Testis (tissue), 3 donors: ENCODE measurements around the gene ADAM12. TPM values are rescaled to one million over a fixed set of nuclear protein-coding genes. Genes with fewer than 3 reads are reported as not detected.
"Not testable (repeated sequence)": the region's sequence is repeated elsewhere in the genome, so short reads cannot be mapped to it uniquely, and the experiment has no call there.

ENCODE experiments used
- DNase-seq: peaks from one replicate; pipeline ENCODE4 v3.0.0-alpha.2; 2019
- H3K27ac ChIP-seq, 2 donors: fragments of 200-600 bp; sonication (generic); one replicate each; pipeline ENCODE4 v1.5.1; 2019
- H3K27me3 ChIP-seq: fragments of 200-600 bp; sonication (generic); one replicate; pipeline ENCODE4 v1.5.1; 2019
- H3K36me3 ChIP-seq: fragments of 200-600 bp; sonication (generic); one replicate; pipeline ENCODE4 v1.5.1; 2017; ENCODE audit warnings: low read depth; ENCODE audit errors: missing control alignments
- H3K4me1 ChIP-seq: fragments of 200-600 bp; sonication (generic); one replicate; pipeline ENCODE4 v1.5.1; 2019
- H3K4me3 ChIP-seq, 2 donors: fragments of 200-600 bp; sonication (generic); one replicate each; pipeline ENCODE4 v1.5.1; 2017 to 2019
- H3K9me3 ChIP-seq: fragments of 200-600 bp; sonication (generic); one replicate; pipeline ENCODE4 v1.5.1; 2017
- CTCF ChIP-seq, 3 experiments: fragments of 450-650 bp in 2 of 3; fragments of 200-600 bp in 1 of 3; sonication (generic) in 1 of 3; IDR thresholded peaks; one replicate each; pipeline ENCODE4 v1.5.1; 2016 to 2019; ENCODE audit warnings: antibody characterized with exemption in 3 of 3, mild to moderate bottlenecking in 2 of 3, moderate library complexity in 1 of 3
- POLR2A ChIP-seq: fragments of 450-650 bp; IDR thresholded peaks from one replicate; pipeline ENCODE4 v1.6.1; 2017; ENCODE audit warnings: antibody characterized with exemption, mild to moderate bottlenecking, moderate library complexity
- WGBS, 2 donors: methylation state at CpG; one replicate each; pipeline ENCODE4 v1.1.5; 2018; 5-methylcytosine and 5-hydroxymethylcytosine counted together
- intact Hi-C: fragments of 100-400 bp; cut with DNase I; formaldehyde crosslinking; loops from one replicate; pipeline ENCODE4 v1.15.1; 2023; ENCODE audit warnings: low total_unique reads
- polyA plus RNA-seq: library from polyadenylated mRNA; stranded (reverse); fragments of 350-450 nt; fragmentation: Illumina TruSeq; extraction: RNeasy Lipid Tissue Mini Kit (QIAGEN cat#74804); gene quantifications from one replicate; pipeline ENCODE4 v1.2.3, GENCODE V29; 2014; ENCODE audit warnings: low read depth, low replicate concordance; ENCODE audit not compliant: insufficient read depth
- total RNA-seq, 2 donors: library from RNA; depleted of rRNA; stranded (reverse); fragments of >200 nt; gene quantifications; one replicate each; pipeline ENCODE4 v1.2.3, GENCODE V29; 2016

Gene ADAM12
- total and polyA plus RNA-seq, 3 donors from 2014 or later, result 2.8 to 9.2 (median 6.1) TPM

GRCh38 chr10:126250527-126251310 is 137.6 kb downstream of the ADAM12 start:
- Histone ChIP-seq H3K27ac (peak overlapping the region in 1 of 2 donors; percentile 43), H3K9me3 (no peaks in the 10 kb centered on the region), H3K4me1 (no peaks in the 10 kb centered on the region), H3K27me3 (no peaks in the 10 kb centered on the region), H3K4me3 (no peak overlapping the region), H3K36me3 (no peaks in the 10 kb centered on the region)
- TF ChIP-seq CTCF (IDR thresholded peaks at IDR 0.05) (no peak), POLR2A (no peak)
- WGBS, 2 donors, result 60 to 68% methylated on average over 8 of the region's 8 CpGs
- DNase-seq, result no peak
- intact Hi-C loops, result no loop called here

DNA sequence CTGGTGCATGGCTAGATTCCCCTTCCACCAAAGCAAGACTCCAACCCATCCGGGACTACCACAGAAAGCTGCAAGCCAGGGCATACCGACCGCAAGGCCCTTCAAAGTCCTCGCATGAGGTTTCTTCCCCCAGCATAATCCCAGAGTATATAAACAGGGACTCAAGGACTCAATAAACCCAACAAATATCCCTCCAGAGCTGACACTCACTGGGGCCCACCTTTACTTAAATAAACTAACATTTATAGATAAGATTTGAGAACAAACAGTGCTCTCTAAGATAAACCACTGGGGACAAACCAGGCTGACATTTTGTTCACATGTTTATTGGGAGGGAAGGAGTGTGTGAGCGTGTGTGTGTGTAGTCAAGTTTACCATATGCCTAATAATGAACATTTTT is 138.2 kb downstream of the ADAM12 start:
- H3K4me1 ChIP-seq, result no peaks in the 10 kb centered on the region
- no peaks in the 10 kb centered on the region for H3K36me3 ChIP-seq
- intact Hi-C loops, result no loop called here
- TF ChIP-seq POLR2A (no peak), CTCF (IDR thresholded peaks at IDR 0.05) (no peak)
- no peaks in the 10 kb centered on the region for H3K9me3 ChIP-seq
- no peak overlapping the region for H3K4me3 ChIP-seq
- 56 to 65% methylated on average over 5 of the region's 5 CpGs for WGBS, 2 donors
- peak overlapping the region in 1 of 2 donors; percentile 43 for H3K27ac ChIP-seq
- no peak for DNase-seq
- H3K27me3 ChIP-seq, result no peaks in the 10 kb centered on the region

DNA sequence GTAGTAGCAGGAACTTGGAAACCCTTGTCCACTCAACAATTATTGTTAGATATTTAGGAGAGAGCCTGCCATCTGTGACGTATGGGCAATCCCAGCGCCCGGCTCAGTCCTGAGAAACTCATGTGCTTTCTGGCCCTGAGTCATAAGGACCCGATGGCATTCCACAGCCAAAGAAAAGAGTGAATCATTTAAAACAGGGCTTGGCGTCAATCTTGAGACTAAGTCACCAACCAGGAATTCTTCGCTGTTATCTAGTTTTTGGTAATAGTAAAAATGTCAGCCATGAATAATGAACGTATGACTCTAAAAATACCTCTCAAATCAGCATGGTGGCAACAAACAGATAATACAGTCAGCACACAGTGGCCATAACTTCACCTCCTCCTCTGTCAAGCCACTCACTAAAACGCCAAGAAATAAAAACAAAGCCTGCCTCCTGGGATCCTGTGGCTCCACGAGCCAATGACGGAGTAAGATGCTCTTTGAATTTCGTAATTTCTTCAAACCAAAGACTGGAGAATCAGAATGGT is 140.8 kb downstream of the ADAM12 start:
- H3K27me3 ChIP-seq, result no peaks in the 10 kb centered on the region
- H3K4me3 ChIP-seq, result no peak overlapping the region
- H3K4me1 ChIP-seq, result peaks cover 6% of the 10 kb centered on the region
- 75 to 76% methylated on average over 11 of the region's 11 CpGs for WGBS, 2 donors
- DNase-seq, result no peak
- intact Hi-C loops, result no loop called here
- TF ChIP-seq CTCF (IDR thresholded peaks at IDR 0.05) (no peak), POLR2A (no peak)
- H3K36me3 ChIP-seq, result no peaks in the 10 kb centered on the region
- H3K9me3 ChIP-seq, result no peaks in the 10 kb centered on the region
- H3K27ac ChIP-seq, result no peak overlapping the region

GRCh38 chr10:126246396-126246795 is 141.9 kb downstream of the ADAM12 start:
- H3K36me3 ChIP-seq, H3K9me3 ChIP-seq, H3K27ac ChIP-seq, H3K27me3 ChIP-seq, DNase-seq, intact Hi-C loops, H3K4me3 ChIP-seq, H3K4me1 ChIP-seq: not testable (repeated sequence)
- 93 to 100% methylated on average over 1 of the region's 1 CpG for WGBS, 2 donors

GRCh38 chr10:126245501-126245900 is 142.8 kb downstream of the ADAM12 start:
- H3K36me3 ChIP-seq, result no peaks in the 10 kb centered on the region

More at GRCh38 chr10:126245501-126245900, 142.8 kb downstream of the ADAM12 start:
- Histone ChIP-seq H3K27me3 (no peaks in the 10 kb centered on the region), H3K4me3 (no peak overlapping the region), H3K27ac (no peak overlapping the region), H3K9me3 (no peaks in the 10 kb centered on the region), H3K4me1 (peaks cover 6% of the 10 kb centered on the region)
- intact Hi-C loops, result no loop called here
- no peak for TF ChIP-seq POLR2A
- no peak for TF ChIP-seq CTCF (IDR thresholded peaks at IDR 0.05)
- 87 to 97% methylated on average over 4 of the region's 4 CpGs for WGBS, 2 donors
- DNase-seq, result no peak
